Measurements from ENCODE around the gene TRAPPC3.

- TF ChIP-seq, protein P1, sequence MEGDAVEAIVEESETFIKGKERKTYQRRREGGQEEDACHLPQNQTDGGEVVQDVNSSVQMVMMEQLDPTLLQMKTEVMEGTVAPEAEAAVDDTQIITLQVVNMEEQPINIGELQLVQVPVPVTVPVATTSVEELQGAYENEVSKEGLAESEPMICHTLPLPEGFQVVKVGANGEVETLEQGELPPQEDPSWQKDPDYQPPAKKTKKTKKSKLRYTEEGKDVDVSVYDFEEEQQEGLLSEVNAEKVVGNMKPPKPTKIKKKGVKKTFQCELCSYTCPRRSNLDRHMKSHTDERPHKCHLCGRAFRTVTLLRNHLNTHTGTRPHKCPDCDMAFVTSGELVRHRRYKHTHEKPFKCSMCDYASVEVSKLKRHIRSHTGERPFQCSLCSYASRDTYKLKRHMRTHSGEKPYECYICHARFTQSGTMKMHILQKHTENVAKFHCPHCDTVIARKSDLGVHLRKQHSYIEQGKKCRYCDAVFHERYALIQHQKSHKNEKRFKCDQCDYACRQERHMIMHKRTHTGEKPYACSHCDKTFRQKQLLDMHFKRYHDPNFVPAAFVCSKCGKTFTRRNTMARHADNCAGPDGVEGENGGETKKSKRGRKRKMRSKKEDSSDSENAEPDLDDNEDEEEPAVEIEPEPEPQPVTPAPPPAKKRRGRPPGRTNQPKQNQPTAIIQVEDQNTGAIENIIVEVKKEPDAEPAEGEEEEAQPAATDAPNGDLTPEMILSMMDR (IDR thresholded peaks at IDR 0.05) = no peak
- no peak for TF ChIP-seq SIN3A (IDR thresholded peaks at IDR 0.05; ENCODE audit: borderline replicate concordance, insufficient read depth, low read depth, low read length)
- TF ChIP-seq TCF7L2 (IDR thresholded peaks at IDR 0.05; ENCODE audit: low read depth, low read length) = no peak
Observed at GRCh38 chr1:36137776-36138175, 11.5 kb downstream of the TRAPPC3 start.
